HEK293 (cell line): Measurements from ENCODE around the gene SH3PXD2B.

Experiments used
- ZNF670 ChIP-seq: fragments of 450-650 bp; formaldehyde crosslinking; IDR thresholded peaks from 2 replicates; pipeline ENCODE4 v1.5.1; 2016; ENCODE audit warnings: missing biosample characterization, missing genetic modification characterization, low read depth
- TF ChIP-seq, protein P1 (sequence below): fragments of 450-650 bp; formaldehyde crosslinking; IDR thresholded peaks from 2 replicates; pipeline ENCODE4 v1.5.1; 2016; ENCODE audit warnings: missing biosample characterization, missing genetic modification characterization
- TF ChIP-seq, protein P2 (sequence below): fragments of 450-650 bp; formaldehyde crosslinking; IDR thresholded peaks from 2 replicates; pipeline ENCODE4 v1.5.1; 2016; ENCODE audit warnings: missing biosample characterization, missing genetic modification characterization
- TF ChIP-seq, protein P3 (sequence below): fragments of 450-650 bp; formaldehyde crosslinking; IDR thresholded peaks from 2 replicates; pipeline ENCODE4 v1.5.1; 2016; ENCODE audit warnings: missing biosample characterization, missing genetic modification characterization

DNA sequence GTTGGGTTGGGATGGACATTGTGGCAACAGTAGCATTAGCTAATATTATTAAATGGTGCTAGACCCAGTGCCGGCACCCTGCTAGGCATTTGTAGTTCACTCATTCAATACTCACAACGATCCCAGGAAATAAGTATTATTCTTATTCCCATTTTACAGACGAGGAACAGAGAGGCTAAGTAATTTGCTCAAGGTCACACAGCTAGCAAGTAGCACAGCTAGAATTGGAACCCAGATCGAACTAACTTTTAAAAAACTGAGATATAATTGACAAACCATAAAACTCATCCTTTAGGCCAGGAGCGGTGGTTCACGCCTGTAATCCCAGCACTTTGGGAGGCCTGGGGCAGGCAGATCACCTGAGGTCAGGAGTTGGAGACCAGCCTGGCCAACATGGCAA, 79.5 kb downstream of the SH3PXD2B start:
- TF ChIP-seq, protein P1, sequence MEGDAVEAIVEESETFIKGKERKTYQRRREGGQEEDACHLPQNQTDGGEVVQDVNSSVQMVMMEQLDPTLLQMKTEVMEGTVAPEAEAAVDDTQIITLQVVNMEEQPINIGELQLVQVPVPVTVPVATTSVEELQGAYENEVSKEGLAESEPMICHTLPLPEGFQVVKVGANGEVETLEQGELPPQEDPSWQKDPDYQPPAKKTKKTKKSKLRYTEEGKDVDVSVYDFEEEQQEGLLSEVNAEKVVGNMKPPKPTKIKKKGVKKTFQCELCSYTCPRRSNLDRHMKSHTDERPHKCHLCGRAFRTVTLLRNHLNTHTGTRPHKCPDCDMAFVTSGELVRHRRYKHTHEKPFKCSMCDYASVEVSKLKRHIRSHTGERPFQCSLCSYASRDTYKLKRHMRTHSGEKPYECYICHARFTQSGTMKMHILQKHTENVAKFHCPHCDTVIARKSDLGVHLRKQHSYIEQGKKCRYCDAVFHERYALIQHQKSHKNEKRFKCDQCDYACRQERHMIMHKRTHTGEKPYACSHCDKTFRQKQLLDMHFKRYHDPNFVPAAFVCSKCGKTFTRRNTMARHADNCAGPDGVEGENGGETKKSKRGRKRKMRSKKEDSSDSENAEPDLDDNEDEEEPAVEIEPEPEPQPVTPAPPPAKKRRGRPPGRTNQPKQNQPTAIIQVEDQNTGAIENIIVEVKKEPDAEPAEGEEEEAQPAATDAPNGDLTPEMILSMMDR (tag by site-specific recombination) = no peak
- TF ChIP-seq, protein P2, sequence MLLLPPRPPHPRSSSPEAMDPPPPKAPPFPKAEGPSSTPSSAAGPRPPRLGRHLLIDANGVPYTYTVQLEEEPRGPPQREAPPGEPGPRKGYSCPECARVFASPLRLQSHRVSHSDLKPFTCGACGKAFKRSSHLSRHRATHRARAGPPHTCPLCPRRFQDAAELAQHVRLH (tag by site-specific recombination) = no peak
- no peak for TF ChIP-seq ZNF670 (tag by site-specific recombination)
- TF ChIP-seq, protein P3, sequence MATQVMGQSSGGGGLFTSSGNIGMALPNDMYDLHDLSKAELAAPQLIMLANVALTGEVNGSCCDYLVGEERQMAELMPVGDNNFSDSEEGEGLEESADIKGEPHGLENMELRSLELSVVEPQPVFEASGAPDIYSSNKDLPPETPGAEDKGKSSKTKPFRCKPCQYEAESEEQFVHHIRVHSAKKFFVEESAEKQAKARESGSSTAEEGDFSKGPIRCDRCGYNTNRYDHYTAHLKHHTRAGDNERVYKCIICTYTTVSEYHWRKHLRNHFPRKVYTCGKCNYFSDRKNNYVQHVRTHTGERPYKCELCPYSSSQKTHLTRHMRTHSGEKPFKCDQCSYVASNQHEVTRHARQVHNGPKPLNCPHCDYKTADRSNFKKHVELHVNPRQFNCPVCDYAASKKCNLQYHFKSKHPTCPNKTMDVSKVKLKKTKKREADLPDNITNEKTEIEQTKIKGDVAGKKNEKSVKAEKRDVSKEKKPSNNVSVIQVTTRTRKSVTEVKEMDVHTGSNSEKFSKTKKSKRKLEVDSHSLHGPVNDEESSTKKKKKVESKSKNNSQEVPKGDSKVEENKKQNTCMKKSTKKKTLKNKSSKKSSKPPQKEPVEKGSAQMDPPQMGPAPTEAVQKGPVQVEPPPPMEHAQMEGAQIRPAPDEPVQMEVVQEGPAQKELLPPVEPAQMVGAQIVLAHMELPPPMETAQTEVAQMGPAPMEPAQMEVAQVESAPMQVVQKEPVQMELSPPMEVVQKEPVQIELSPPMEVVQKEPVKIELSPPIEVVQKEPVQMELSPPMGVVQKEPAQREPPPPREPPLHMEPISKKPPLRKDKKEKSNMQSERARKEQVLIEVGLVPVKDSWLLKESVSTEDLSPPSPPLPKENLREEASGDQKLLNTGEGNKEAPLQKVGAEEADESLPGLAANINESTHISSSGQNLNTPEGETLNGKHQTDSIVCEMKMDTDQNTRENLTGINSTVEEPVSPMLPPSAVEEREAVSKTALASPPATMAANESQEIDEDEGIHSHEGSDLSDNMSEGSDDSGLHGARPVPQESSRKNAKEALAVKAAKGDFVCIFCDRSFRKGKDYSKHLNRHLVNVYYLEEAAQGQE (tag by site-specific recombination) = no peak
